ENCODE results near the gene CIC. TPM values are rescaled to one million over a fixed set of nuclear protein-coding genes. Genes with fewer than 3 reads are reported as not detected.

Gene CIC
- total and polyA plus RNA-seq, 2 of the 13 experiments (the other 11 are each of a cell fraction or from before 2014, with no cell fraction given): 5.9 to 8.0 TPM

- TF ChIP-seq HMGXB4 (CRISPR knock-in tag; IDR thresholded peaks at IDR 0.05; ENCODE audit: borderline replicate concordance in 1 of 2, low read depth in 1 of 2) (peak in 1 of 2 experiments; percentile 52; a peak in 2 of 4 replicates), MIER2 (CRISPR knock-in tag; IDR thresholded peaks at IDR 0.05) (no peak), DPF2 (CRISPR knock-in tag; IDR thresholded peaks at IDR 0.05; ENCODE audit: borderline replicate concordance, low read depth) (peak; percentile 83), ATAD3A (CRISPR knock-in tag; IDR thresholded peaks at IDR 0.05) (no peak), ZHX2 (IDR thresholded peaks at IDR 0.05; ENCODE audit: low read depth) (no peak), ZHX2 (CRISPR knock-in tag; IDR thresholded peaks at IDR 0.05; ENCODE audit: borderline replicate concordance) (no peak), CBX2 (IDR thresholded peaks at IDR 0.05; ENCODE audit: low read depth, low read length) (no peak), CBX2 (CRISPR knock-in tag; IDR thresholded peaks at IDR 0.05; ENCODE audit: low read depth) (no peak), ZNF446 (CRISPR knock-in tag; IDR thresholded peaks at IDR 0.05) (no peak), SKI (IDR thresholded peaks at IDR 0.05; ENCODE audit: partially characterized antibody) (no peak), RFX5 (IDR thresholded peaks at IDR 0.05; ENCODE audit: low read depth, low read length) (no peak), BHLHE40 (IDR thresholded peaks at IDR 0.05; ENCODE audit: low read length) (no peak), ZBTB34 (CRISPR knock-in tag; IDR thresholded peaks at IDR 0.05) (no peak), RXRA (CRISPR knock-in tag; IDR thresholded peaks at IDR 0.05) (0 out of 2 replicates have a peak, but pooled peaks have one; percentile 3), ZNF644 (CRISPR knock-in tag; IDR thresholded peaks at IDR 0.05; ENCODE audit: low read depth) (no peak), PTBP1 (IDR thresholded peaks at IDR 0.05; ENCODE audit: low read depth, low read length, poor library complexity, severe bottlenecking) (no peak), ZNF451 (CRISPR knock-in tag; IDR thresholded peaks at IDR 0.05) (0 out of 2 replicates have a peak, but pooled peaks have one; percentile 15), NR2F6 (IDR thresholded peaks at IDR 0.05) (peak; percentile 32; the same call in 1 of the 2 replicates), NR2F6 (CRISPR knock-in tag; IDR thresholded peaks at IDR 0.05) (no peak), ZFX (CRISPR knock-in tag; IDR thresholded peaks at IDR 0.05; ENCODE audit: low read depth) (peak; percentile 43), GATA4 (IDR thresholded peaks at IDR 0.05; ENCODE audit: borderline replicate concordance, low read depth) (0 out of 2 replicates have a peak, but pooled peaks have one; percentile 13), ZNF614 (CRISPR knock-in tag; IDR thresholded peaks at IDR 0.05; ENCODE audit: borderline replicate concordance) (no peak)
Measured at GRCh38 chr19:42281827-42282762, 13.0 kb downstream of the CIC start (continued).
